ENCODE data around the gene NOVA1.

GRCh38 chr14:26424537-26424936, 173.3 kb downstream of the NOVA1 start:
- no peak for TF ChIP-seq CTCF (IDR thresholded peaks at IDR 0.05; ENCODE audit: low read depth, low read length, poor library complexity, severe bottlenecking)
- TF ChIP-seq EZH2phosphoT487 (IDR thresholded peaks at IDR 0.05; ENCODE audit: borderline replicate concordance, low read length): no peak
